NCI-H446 (cell line): ENCODE data around the gene TNFSF10.
"Not testable (repeated sequence)": the region's sequence is repeated elsewhere in the genome, so short reads cannot be mapped to it uniquely, and the experiment has no call there.

Experiments used
- DNase-seq, 2 experiments: peaks; one replicate each; lab custom pipeline; 2025; lab: John Stamatoyannopoulos, UW

TNFSF10 gene

DNA sequence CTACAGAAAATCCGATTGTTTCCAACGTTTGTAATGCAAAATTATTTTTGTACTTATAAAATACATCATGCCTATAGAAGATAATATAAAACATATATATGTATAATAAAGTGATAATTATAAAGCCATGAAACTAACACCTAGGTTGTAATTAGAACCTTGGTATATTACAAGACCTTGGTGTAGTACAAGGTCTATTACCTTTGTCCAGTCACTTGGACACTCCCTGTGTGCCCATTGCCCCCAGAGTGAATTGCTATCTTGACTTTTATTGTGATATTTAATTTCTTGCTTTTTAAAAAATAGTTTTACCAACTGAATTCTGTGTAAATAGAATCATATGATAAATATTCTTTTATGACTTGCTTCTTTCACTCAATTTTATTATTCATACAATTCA, 20.7 kb upstream of the TNFSF10 start:
- DNase-seq = no peak

DNA sequence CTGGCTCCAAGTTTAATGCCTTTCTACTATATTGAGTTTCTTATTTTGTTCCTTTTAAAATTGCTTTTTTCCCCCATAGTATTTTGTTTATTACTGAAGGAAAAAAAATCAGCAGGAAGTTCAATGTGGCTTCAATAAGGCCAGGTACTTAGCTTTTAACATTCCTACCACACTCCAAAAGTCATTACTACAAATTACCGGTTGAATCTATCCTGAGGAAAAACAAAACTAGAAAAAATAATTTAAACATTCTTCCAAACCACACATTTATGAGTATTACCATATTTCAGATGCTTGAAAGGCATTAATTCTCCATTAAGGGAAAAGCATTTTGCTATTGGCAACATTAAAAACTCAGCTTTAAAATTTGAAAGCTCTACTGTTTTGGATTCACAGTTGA, 20.2 kb upstream of the TNFSF10 start:
- DNase-seq = no peak

DNA sequence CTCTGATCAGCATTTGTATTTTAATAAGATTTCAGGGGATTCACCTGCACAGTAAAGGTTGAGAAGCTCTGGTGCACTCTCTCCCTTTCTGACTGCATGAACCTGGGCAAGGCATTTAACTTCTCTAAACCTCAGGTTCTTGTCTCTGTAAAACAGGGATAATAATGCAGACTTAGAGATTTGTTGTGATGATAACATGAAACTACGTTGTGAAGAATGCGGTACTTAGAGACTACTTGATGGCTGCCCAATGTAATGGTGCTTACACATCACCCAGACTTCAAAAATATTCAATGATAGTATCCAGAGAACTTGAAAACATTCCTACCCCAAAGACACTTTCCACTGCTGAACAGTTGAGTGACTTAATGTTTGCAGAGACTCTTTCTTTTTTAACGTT, 19.8 kb upstream of the TNFSF10 start:
- DNase-seq = no peak

DNA sequence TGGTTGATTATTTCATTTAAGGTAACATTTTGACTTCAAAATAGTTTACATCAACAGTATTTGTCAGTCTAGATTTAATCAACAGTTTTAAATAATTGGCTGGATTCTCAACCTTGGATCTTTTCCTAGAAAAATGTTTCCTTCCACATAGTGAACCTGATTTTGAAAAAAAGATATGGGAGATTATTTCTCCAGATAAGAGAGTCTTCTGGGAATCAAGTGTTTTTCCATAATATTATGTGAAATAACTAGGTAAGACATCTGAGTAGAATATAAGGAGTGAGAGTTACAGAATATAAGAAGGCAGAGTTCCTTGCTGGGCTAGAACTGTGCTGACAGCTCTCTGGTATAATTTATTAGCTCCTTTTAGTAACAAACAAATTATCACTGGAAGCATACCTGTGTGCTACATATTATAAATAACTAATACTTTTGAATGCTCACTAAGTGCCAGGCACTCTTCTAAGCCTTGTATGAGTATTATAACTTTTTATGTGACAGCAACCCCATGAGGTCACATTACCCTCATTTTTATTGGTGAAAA, 18.8 kb upstream of the TNFSF10 start:
- DNase-seq = no peak

DNA sequence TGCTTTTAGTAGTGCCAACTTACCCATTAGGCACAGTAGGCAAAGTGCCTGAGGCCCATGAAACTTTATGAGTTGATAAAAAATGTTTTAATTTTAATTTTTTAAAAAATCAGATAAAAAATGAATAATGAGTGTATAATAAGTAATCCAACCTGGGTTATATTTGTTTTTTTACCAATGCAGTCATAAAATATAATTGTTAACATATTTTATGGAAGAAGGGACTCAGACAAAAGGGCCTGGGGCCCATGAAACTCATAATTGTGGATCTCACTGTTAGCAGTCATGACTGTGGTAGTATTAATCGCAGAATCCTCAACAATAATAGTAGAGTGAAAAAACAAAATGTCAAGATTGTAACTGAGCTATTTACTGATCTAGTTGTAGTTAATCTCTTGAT, 16.8 kb upstream of the TNFSF10 start:
- DNase-seq = no peak

DNA sequence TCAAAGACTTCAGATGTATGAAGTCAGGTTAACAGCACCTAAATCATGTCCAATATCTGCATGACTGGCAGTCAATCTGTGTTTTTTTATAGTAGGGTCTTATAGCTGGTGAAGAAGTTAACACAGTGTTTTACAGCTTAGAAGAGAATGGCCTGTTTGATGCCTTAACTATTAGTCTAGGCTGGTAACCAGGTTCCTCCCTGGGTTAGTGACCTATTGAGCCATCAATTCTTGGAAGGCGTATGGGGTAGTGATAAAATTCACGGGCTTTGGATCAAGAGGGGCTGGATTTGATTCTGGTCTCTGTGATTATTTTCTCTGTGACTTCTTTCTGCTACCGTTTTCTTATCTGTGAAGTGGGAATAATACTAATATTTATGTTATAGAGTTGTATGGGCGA, 16.0 kb upstream of the TNFSF10 start:
- no peak for DNase-seq

DNA sequence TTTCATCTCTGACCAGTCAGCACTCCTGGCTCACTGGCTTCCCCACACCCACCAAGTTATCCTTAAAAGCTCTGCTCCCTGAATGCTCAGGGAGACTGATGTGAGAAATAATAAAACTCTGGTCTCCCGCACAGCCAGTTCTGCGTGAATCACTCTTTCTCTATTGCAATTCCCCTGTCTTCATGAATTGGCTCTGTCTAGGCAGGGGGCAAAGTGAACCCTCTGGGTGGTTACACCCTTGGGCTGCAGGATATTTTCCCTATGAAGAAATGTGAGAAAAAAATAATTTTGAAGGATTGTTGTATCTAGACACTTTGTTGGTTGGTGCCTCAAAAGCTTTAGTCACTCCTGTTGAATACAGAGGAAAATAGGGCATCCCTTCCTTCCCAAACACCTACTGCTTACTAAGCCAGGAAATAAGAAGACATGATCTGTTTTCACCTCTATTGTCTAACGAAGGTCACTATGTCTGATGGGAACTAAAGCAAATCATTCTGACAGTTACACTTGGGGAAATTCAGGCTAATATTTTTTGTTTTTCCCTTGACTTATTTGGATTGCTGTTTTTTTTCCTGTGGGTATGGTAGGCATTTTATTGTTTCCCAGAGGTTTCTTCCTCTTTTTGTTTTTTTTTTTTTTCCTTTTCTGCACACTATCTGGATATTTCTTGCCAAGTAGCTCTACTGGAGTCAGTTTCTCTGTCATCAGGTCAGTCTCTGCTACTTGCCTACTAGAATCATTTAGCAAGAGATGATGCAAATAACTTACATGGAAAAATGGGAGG, 15.3 kb upstream of the TNFSF10 start:
- DNase-seq = no peak

DNA sequence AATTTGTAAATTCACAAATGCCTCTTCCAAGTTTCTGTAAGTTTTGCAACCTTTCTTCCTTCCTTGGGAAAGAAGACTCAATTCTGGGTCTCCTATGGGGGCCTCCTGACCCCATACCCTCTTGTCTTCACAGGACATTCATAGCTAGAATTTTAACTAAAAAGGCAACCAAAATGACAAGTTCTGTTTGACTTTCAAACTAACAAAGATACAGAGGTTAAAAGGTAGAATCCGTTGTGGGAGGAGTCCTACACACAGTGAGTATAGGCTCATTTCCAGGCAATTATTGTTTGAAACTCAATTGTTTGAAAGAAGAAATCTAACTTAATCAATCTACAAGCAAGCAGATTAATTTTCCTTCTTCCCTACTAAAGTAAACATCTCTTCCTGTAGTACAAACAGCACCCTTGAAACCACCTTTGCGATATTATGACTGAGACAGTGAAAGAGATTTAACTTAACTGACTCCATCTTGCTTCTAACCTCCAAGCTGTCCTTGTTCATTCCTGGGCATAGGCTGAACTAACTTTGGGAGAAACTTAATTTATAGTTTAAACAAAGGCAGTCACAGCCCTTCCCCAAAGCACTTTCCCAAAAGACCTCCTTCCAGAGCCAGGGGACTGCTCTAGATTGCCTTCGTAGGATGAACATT, 14.4 kb upstream of the TNFSF10 start:
- no peak for DNase-seq

DNA sequence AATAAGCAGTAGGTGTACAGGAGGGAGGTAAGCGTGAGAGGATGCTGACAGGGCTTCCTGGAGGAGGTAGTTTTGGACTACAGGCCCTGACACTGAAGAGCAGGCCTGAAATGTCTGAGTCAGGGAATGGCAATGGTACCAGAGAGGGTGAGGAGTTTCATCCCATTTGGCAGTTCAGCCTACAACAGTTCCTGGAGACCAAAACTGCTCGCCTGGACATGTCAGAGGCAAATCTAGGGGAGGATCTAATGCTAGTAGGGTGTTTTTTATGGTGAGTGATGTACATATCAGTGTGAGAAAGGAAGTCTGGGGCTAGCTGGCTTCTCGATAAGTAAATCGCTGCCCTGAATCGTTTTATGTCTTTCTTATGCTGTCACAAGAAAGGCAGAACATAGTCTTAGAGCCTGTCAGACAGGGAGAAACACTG, 13.8 kb upstream of the TNFSF10 start:
- no peak for DNase-seq

DNA sequence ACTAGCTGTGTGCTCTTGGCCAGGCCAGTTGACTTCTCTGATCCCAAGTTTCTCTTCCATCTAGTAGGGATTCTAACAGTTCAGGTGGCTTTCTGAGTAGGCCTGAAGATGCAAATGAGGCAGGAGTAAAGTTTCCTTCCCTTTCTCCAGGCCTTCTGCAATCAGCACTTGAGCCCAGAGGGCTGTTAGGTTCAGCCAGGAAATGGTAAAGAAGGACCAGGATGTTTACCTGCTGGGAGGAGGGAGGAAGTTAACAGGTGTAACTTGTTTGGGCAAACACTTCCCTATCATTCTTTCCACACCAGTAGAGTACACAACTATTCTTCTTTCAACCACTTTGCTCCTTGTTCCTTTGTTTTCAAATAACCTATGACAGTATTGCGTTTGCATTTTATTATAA, 13.3 kb upstream of the TNFSF10 start:
- no peak for DNase-seq

DNA sequence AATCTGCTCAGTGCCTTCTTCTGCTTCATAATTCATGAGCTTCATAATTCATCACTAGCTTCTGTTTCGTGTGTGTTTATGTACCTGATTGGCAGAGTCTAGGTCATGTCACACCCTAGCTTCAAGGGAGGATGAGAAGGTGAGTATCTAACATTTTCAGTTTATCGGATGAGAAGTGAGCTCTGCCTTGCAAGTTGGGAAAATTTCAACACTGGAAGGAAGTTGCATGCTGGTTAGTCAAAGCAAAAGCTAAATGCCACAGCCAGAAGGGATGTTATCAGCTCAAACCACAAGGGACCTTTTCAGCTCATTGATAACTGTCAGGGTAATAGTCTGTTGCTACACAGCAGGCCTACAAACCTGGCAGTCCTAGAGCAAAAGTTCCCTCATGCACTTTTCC, 7.3 kb upstream of the TNFSF10 start:
- no peak for DNase-seq

DNA sequence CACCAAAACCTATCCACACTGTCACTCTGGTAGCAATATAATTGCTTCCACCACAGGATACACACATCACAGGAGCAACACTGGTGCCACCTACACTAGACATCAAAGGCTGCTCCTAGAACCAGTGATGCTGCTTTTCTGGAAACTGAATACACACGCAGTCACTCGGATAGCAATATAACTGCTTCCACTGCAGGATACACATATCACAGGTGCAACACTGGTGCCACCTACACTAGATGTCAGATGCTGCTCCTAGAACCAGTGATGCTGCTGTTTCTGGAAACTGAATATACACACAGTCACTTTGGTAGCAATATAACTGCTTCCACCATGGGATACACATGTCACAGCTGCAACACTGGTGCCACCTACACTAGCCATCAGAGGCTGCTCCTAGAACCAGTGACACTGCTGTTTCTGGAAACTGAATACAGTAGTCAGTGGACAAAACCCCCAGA, 6.9 kb upstream of the TNFSF10 start:
- no peak for DNase-seq

DNA sequence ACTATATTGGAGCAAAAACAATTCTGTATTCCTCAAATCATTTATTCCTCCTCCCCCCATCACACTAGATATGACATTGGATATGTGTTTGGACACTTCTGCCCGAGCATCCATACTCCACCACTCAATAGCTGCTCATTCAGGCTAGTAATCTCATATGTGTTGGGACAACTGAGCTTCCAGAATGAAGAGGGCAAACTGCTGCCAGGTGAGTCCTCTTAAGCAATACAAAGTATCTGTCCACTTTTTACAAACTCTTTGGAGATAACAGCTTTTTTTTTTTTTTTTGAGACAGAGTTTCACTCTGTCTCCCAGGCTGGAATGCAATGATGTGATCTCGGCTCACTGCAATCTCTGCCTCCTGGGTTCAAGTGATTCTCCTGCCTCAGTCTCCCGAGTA, 5.4 kb upstream of the TNFSF10 start:
- no peak for DNase-seq

DNA sequence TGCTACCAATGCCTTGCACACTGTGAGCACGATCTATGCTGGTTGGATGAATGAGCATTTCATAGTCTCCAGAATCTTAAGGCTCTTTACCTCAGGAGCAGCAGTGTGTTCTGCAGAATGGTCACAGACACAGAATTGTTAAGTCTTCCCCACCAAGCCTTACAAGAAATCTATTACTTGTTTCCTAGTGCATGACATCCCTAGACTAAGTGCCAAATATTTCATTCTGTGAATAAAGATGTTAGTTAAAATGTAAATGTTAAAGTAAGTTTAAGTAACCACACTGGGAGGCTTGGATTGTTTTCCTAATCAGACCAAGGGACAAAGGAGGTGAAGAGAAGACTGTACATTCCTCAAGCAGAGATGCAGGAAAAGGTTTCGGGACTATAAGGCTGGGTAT, 4.1 kb upstream of the TNFSF10 start:
- DNase-seq = no peak

DNA sequence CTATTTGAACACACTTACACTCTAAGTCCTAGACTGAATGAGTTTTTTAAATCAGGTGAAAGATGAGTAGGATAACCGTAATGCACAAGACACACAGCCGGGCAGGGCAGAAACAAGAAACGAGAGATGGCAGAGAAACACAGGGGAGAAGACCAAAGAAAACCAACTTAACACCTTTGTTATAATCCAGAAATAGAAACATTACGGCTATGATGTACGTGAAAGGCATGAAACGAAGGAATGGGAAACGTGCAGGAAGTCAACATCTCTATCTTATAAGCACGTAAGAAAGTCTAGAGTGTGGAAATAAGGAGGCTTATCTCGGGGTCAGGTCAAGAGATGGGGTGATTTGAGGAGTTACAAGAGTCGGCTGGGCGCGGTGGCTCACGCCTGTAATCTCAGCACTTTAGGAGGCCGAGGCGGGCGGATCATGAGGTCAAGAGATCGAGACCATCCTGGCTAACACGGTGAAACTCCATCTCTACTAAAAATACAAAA, 1.9 kb upstream of the TNFSF10 start:
- DNase-seq = no peak

DNA sequence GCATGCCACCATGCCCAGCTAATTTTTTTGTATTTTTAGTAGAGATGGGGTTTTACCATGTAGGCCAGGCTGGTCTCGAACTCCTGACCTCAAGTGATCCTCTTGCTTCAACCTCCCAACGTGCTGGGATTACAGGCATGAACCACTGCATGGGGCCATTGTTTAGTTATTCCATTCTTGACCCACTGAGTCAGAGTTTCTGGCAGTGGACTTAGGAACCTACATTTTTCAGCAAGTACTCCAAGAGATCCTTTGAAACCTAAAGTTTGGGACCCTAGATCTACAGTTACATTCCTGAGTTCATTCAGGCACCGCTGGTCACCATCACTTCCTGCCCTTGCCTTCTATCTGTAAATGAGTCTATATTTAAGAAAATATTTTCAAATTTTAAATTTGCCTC, 1.4 kb upstream of the TNFSF10 start:
- DNase-seq = no peak

DNA sequence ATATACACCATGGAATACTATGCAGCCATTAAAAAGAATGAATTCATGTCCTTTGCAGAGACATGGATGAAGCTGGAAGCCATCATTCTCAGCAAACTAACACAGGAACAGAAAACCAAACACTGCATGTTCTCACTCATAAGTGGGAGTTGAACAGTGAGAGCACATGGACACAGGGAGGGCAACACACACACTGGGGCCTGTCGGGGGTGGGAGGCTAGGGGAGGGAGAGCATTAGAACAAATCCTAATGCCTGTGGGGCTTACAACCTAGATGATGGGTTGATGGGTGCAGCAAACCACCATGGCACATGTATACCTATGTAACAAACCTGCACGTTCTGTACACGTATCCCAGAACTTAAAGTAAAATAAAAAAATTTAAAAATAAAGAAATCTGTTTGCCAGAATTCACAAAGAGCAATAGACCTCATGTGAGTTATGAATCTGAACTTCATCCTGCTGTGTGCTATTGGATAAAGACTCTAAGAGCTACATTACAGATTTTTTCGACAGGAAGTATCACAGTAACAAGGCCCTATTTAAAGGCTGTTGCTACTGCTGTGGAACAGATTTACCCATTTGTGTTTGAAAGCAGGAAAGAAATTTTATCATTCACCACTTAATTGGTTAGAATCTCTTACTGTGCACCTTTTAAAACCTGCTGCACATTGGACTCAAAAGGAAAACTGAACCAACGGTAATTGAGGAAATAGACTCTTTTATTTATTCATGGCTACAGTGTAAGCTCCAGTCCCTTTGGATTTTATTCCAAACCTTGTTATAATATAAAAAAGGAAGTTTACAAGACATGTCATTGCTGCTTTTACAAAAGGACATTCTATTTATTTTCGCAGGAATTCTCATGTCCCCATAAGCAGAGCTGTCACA, 1.1 kb downstream of the TNFSF10 start:
- DNase-seq = not testable (repeated sequence)

DNA sequence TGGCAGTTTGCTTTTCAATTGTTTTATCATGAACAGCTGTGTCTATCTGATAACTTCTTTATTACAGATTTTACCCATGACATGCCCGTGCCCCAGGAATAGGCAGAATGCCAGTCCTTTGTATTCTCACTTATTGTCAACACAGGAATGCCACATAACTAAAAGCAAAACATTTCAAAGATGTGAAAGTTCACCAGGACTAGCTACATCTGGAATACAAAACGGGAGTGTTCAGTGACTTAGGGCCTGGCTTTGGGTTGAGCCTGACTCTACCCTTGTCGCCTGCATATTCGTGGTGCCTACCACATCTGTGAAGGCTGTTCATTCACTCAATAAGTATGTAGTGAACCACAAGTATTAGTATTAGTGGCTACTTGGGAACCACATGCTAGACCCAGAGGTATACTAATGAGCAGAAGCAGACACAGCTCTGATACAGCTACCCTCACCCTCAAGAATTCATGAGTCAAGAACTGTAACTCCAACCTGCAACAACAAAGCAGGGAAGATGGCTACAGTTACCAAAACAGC, 2.9 kb downstream of the TNFSF10 start:
- DNase-seq = no peak

DNA sequence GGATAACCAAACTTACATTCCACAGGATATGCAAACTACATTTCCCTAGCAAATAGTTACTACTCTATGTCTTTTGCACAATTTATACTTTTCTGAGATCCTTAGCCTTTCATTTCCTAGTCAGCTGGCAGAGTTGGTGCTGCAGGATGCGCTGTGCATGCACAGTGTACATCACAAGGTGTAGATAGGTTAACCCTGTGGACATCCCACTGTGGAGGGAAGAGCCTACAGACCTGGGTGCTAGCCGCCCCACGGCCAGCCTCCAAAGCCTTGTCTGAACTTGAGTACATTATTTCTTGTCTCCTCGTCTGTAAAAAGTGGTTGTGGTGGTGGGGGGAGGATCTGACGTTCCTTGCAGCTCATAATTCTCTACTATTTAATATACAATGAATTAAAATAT, 3.5 kb downstream of the TNFSF10 start:
- no peak for DNase-seq

DNA sequence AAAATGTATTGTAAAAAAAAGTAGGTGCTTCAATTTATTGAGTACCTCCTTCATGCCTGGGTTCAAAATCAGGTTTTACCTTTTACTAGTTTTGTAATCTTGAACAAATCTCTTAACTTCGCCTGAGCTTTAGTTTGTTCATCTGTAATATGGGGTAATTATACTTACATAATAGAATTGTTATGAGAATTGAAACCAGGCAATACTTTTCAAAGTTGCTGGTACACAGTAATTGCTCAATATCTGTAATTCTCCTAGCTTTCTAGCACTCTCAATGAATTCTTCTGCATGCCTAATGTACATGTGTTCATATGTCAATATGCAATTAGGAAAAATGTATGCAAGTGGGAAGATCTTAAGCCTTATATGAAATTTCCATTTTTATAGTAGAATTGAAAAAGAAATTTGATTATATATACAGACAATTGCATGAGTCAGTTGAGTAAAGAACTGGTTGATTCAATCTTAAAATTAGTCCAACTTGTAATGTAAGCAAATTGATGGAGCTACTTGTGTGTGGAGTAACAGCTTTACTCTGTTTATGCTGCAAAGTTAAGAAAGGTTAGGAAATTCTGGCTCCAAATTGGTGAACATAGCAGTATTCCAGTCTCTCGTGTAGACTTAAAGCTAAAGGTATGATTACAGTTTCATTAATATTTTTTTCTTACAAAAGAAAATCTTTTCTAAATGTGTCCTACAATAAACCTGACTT, 4.1 kb downstream of the TNFSF10 start:
- no peak for DNase-seq

DNA sequence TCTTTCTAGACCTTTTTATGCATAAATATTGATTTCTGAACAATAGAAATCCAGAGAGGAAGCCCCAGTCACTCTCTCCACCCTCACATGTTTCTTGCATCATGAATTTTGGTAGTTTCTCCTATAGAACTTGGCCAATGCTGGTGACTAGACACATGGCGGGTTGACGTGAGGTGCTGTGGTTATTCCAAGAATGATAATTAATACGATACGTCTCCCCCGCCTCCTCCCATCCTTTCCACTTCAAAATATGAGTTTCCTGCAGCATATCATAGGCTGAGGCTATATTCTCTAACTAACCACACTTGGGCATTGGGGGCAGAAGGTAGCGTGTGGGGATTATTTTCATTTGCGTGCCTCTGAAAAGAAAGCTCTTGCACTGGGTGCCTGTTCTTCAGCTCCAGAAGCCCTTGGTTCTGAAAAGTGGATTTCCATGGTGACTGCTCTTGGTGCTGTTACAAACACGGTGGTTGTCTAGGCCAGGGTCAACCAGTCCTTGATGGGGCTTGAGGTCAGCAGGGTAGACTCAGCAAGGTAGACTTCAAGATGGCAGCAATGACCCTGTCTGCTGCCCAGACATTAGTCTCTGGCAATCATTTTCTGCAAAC, 5.3 kb downstream of the TNFSF10 start:
- DNase-seq = no peak
